Thymus (tissue), 11 donors: ENCODE results near the gene MARVELD3. TPM values are rescaled to one million over a fixed set of nuclear protein-coding genes. Genes with fewer than 3 reads are reported as not detected.
"Not testable (repeated sequence)": the region's sequence is repeated elsewhere in the genome, so short reads cannot be mapped to it uniquely, and the experiment has no call there.

Experiments used
- DNase-seq, 9 donors: peaks; one replicate each; pipeline ENCODE4 v3.0.0-alpha.2; 2013; ENCODE audit warnings: low spot score in 9 of 9, low read depth in 6 of 9, missing footprints in 1 of 9
- H3K27ac ChIP-seq, 2 donors: one replicate each; pipeline ENCODE4 v1.5.1; 2013; ENCODE audit warnings: control low read depth in 1 of 2, low read depth in 1 of 2, low read length in 1 of 2, mild to moderate bottlenecking in 1 of 2, moderate library complexity in 1 of 2
- H3K27me3 ChIP-seq, 2 donors: one replicate each; pipeline ENCODE4 v1.5.1; 2013; ENCODE audit warnings: low read length in 1 of 2; ENCODE audit not compliant: control insufficient read depth in 2 of 2, insufficient read depth in 1 of 2
- H3K36me3 ChIP-seq, 2 donors: one replicate each; pipeline ENCODE4 v1.5.1; 2013; ENCODE audit warnings: low read length in 1 of 2, mild to moderate bottlenecking in 1 of 2, moderate library complexity in 1 of 2; ENCODE audit not compliant: control insufficient read depth in 2 of 2, insufficient read depth in 2 of 2
- H3K4me1 ChIP-seq, 2 donors: one replicate each; pipeline ENCODE4 v1.5.1; 2013; ENCODE audit warnings: low read length in 2 of 2; ENCODE audit not compliant: control insufficient read depth in 2 of 2, insufficient read depth in 2 of 2
- H3K4me3 ChIP-seq, 2 donors: one replicate each; pipeline ENCODE4 v1.5.1; 2013; ENCODE audit warnings: low read length in 2 of 2, control low read depth in 1 of 2, mild to moderate bottlenecking in 1 of 2
- H3K9me3 ChIP-seq, 2 donors: one replicate each; pipeline ENCODE4 v1.5.1; 2013; ENCODE audit warnings: low read length in 1 of 2, mild to moderate bottlenecking in 1 of 2; ENCODE audit not compliant: control insufficient read depth in 2 of 2, insufficient read depth in 1 of 2
- WGBS: extraction: QIAGEN DNeasy Blood & Tissue Kit; methylation state at CpG from one replicate; pipeline ENCODE4 v1.1.7; 2013; 5-methylcytosine and 5-hydroxymethylcytosine counted together
- polyA plus RNA-seq: library from polyadenylated mRNA; stranded (reverse); fragments of 200-250 nt; gene quantifications from one replicate; pipeline ENCODE4 v1.2.3, GENCODE V29; 2013
- total RNA-seq: library from RNA; stranded (reverse); fragments of 120-200 nt; gene quantifications from one replicate; pipeline ENCODE4 v1.2.4, GENCODE V29; 2013
- donor health status: healthy.

The MARVELD3 gene
- total and polyA plus RNA-seq, 2 donors = 1.8 to 3.1 TPM

GRCh38 chr16:71672803-71673581 lies 47.0 kb downstream of the MARVELD3 start:
- no peak overlapping the region for H3K27ac ChIP-seq
- no peaks in the 10 kb centered on the region for H3K9me3 ChIP-seq
- no peaks in the 10 kb centered on the region for H3K27me3 ChIP-seq
- 98% methylated on average over 5 of the region's 5 CpGs for WGBS
- no peak for DNase-seq
- H3K36me3 ChIP-seq = peaks cover 6 to 9% of the 10 kb centered on the region in 2 donors
- H3K4me1 ChIP-seq = no peaks in the 10 kb centered on the region
- H3K4me3 ChIP-seq = no peak overlapping the region

GRCh38 chr16:71673582-71673973 lies 47.6 kb downstream of the MARVELD3 start:
- 99% methylated on average over 1 of the region's 1 CpG for WGBS
- H3K27me3 ChIP-seq = no peaks in the 10 kb centered on the region
- no peak overlapping the region for H3K27ac ChIP-seq
- H3K36me3 ChIP-seq = peaks cover 9% of the 10 kb centered on the region in 2 donors
- no peak for DNase-seq
- no peaks in the 10 kb centered on the region for H3K4me1 ChIP-seq
- H3K9me3 ChIP-seq = no peaks in the 10 kb centered on the region
- no peak overlapping the region for H3K4me3 ChIP-seq

- no peak for DNase-seq
- H3K27me3 ChIP-seq = no peaks in the 10 kb centered on the region
- no peaks in the 10 kb centered on the region for H3K9me3 ChIP-seq
- no peak overlapping the region for H3K27ac ChIP-seq
- H3K4me1 ChIP-seq = no peaks in the 10 kb centered on the region
- WGBS = 97% methylated on average over 2 of the region's 2 CpGs
- no peak overlapping the region for H3K4me3 ChIP-seq
- peaks cover 9% of the 10 kb centered on the region in 2 donors for H3K36me3 ChIP-seq
These were observed 48.2 kb downstream of the MARVELD3 start for GRCh38 chr16:71674229-71674628.

GRCh38 chr16:71675380-71675779 lies 49.4 kb downstream of the MARVELD3 start:
- Histone ChIP-seq H3K4me3 (no peak overlapping the region), H3K9me3 (no peaks in the 10 kb centered on the region), H3K27ac (no peak overlapping the region), H3K36me3 (peaks cover 9% of the 10 kb centered on the region in 2 donors), H3K27me3 (no peaks in the 10 kb centered on the region), H3K4me1 (no peaks in the 10 kb centered on the region)
- WGBS = 96% methylated on average over 3 of the region's 3 CpGs
- no peak for DNase-seq

GRCh38 chr16:71676236-71676635 lies 50.3 kb downstream of the MARVELD3 start:
- WGBS = 98% methylated on average over 5 of the region's 5 CpGs
- Histone ChIP-seq H3K27ac (no peak overlapping the region), H3K27me3 (no peaks in the 10 kb centered on the region), H3K36me3 (peaks cover 9% of the 10 kb centered on the region in 2 donors), H3K4me3 (no peak overlapping the region), H3K4me1 (no peaks in the 10 kb centered on the region), H3K9me3 (no peaks in the 10 kb centered on the region)
- no peak for DNase-seq

GRCh38 chr16:71681360-71681759 lies 55.4 kb downstream of the MARVELD3 start:
- DNase-seq = no peak
- peaks cover under 1 to 7% of the 10 kb centered on the region in 2 donors for H3K36me3 ChIP-seq

GRCh38 chr16:71684280-71684679 lies 58.3 kb downstream of the MARVELD3 start:
- H3K27ac ChIP-seq, H3K27me3 ChIP-seq, DNase-seq, H3K4me1 ChIP-seq, H3K4me3 ChIP-seq, H3K9me3 ChIP-seq, H3K36me3 ChIP-seq: not testable (repeated sequence)
- 99% methylated on average over 12 of the region's 12 CpGs for WGBS

More at GRCh38 chr16:71681360-71681759, 55.4 kb downstream of the MARVELD3 start:
- H3K9me3 ChIP-seq = no peaks in the 10 kb centered on the region
- H3K27me3 ChIP-seq = no peaks in the 10 kb centered on the region
- H3K4me3 ChIP-seq = no peak overlapping the region
- H3K4me1 ChIP-seq = no peaks in the 10 kb centered on the region
- no peak overlapping the region for H3K27ac ChIP-seq
- 95% methylated on average over 2 of the region's 2 CpGs for WGBS

Other genes with a start within 250 kb of the MARVELD3 start
- gene TLE7, start 184.1 kb upstream of the MARVELD3 start, total RNA-seq = not detected
- gene TLE7, start 184.1 kb upstream of the MARVELD3 start, polyA plus RNA-seq = not detected
- 5.3 TPM for gene ZNF23, start 163.9 kb upstream of the MARVELD3 start, total RNA-seq
- 13.9 TPM for gene ZNF23, start 163.9 kb upstream of the MARVELD3 start, polyA plus RNA-seq
- gene ZNF19, start 136.9 kb upstream of the MARVELD3 start, total RNA-seq = 2.5 TPM
- gene ZNF19, start 136.9 kb upstream of the MARVELD3 start, polyA plus RNA-seq = 3.2 TPM
- gene CHST4, start 99.8 kb upstream of the MARVELD3 start, total RNA-seq = 0.24 TPM
- gene CHST4, start 99.8 kb upstream of the MARVELD3 start, polyA plus RNA-seq = 0.34 TPM
- gene TAT, start 49.1 kb upstream of the MARVELD3 start, total RNA-seq = 0.09 TPM
- 0.62 TPM for gene TAT, start 49.1 kb upstream of the MARVELD3 start, polyA plus RNA-seq
- 2.3 TPM for gene PHLPP2, start 98.5 kb downstream of the MARVELD3 start, total RNA-seq
- gene PHLPP2, start 98.5 kb downstream of the MARVELD3 start, polyA plus RNA-seq = 1.8 TPM
- gene AP1G1, start 182.7 kb downstream of the MARVELD3 start, total RNA-seq = 26.7 TPM
- gene AP1G1, start 182.7 kb downstream of the MARVELD3 start, polyA plus RNA-seq = 24.1 TPM
- gene ATXN1L, start 219.8 kb downstream of the MARVELD3 start, total RNA-seq = 10.8 TPM
- gene ATXN1L, start 219.8 kb downstream of the MARVELD3 start, polyA plus RNA-seq = 6.5 TPM